Measurements from ENCODE around the gene TBRG1.

DNA sequence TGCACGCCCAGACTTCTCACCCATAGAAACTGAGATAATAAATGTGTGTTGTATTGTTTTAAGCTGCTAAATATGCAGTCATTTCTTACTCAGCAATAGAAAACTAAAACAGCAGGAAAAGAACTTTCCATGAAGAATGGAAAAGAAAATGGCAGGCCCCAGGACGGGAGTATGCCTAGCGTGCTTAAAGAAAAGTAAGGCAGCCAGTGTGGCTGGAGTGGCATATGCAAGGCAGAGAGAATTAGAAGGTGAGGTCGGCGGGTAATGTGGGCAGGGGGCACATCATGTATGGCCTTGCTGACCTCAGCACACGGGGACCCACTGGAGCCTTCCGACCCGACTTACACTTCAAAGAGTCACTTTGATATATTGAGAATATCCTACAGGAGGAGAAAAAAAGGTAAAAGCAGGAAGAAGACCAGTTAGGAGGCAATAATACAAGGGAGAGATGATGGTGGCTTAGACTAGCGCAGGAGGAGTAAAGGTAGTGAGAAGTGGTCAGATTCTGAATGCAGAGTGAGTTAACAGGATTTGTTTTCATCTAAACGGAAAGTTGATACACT lies 20.5 kb downstream of the TBRG1 start:
- TF ChIP-seq MAFK (IDR thresholded peaks at IDR 0.05; ENCODE audit: low read depth, low read length) (no peak), POLR2A (IDR thresholded peaks at IDR 0.05; ENCODE audit: control extremely low read depth in 1 of 2, low read depth in 2 of 2, low read length in 2 of 2) (no peak)
- TF ChIP-seq, protein P1, sequence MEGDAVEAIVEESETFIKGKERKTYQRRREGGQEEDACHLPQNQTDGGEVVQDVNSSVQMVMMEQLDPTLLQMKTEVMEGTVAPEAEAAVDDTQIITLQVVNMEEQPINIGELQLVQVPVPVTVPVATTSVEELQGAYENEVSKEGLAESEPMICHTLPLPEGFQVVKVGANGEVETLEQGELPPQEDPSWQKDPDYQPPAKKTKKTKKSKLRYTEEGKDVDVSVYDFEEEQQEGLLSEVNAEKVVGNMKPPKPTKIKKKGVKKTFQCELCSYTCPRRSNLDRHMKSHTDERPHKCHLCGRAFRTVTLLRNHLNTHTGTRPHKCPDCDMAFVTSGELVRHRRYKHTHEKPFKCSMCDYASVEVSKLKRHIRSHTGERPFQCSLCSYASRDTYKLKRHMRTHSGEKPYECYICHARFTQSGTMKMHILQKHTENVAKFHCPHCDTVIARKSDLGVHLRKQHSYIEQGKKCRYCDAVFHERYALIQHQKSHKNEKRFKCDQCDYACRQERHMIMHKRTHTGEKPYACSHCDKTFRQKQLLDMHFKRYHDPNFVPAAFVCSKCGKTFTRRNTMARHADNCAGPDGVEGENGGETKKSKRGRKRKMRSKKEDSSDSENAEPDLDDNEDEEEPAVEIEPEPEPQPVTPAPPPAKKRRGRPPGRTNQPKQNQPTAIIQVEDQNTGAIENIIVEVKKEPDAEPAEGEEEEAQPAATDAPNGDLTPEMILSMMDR (IDR thresholded peaks at IDR 0.05; ENCODE audit: control extremely low read depth in 1 of 3, insufficient read depth in 1 of 3, low read depth in 1 of 3, low read length in 3 of 3), result no peak

All from H1 (cell line).